Vagina (tissue), 2 donors: Measurements from ENCODE around the gene DLL4.

Experiments used
- CTCF ChIP-seq, 3 experiments: fragments of 450-650 bp in 2 of 3; fragments of 200-600 bp in 1 of 3; sonication (generic) in 1 of 3; IDR thresholded peaks; one replicate each; pipeline ENCODE4 v1.5.1; 2017 to 2019; ENCODE audit warnings: antibody characterized with exemption in 3 of 3, mild to moderate bottlenecking in 2 of 3, moderate library complexity in 2 of 3
- POLR2A ChIP-seq, 2 donors: fragments of 450-650 bp; IDR thresholded peaks; one replicate each; pipeline ENCODE4 v1.6.1; 2017; ENCODE audit warnings: antibody characterized with exemption in 2 of 2, mild to moderate bottlenecking in 2 of 2, moderate library complexity in 2 of 2

DNA sequence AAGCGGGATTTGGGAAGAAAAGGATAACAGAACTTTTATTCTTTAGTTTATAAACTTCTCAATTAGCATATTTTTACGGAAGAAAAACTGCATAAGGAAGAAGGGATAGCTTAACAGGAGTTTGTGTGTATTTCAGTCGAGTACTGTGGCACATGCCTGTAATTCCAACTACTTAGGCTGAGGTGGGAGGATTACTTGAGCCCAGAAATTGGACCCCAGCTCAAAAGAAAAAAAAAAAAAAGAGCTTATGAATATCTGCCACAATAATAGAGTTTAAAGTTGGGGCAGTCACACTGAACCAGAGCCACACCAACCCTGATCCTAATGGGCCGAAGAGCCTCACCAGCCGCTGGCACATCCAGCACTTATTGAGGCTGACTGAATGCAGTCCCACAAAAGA lies 55.3 kb downstream of the DLL4 start:
- TF ChIP-seq CTCF (IDR thresholded peaks at IDR 0.05), result no peak
- TF ChIP-seq POLR2A (IDR thresholded peaks at IDR 0.05), result no peak
